Upper lobe of right lung (tissue), 1 donor: Measurements from ENCODE around the gene ICAM5. TPM values are rescaled to one million over a fixed set of nuclear protein-coding genes. Genes with fewer than 3 reads are reported as not detected.

ENCODE experiments used
- ATAC-seq: fragments of 200-7000 bp; cut with Tn5 transposase; one replicate; pipeline ENCODE4 v1.9.1; 2020; ENCODE audit warnings: mild to moderate bottlenecking, moderate library complexity
- DNase-seq: peaks from one replicate; pipeline ENCODE4 v3.0.0-alpha.2; 2020
- H3K27ac ChIP-seq: fragments of 200-600 bp; one replicate; pipeline ENCODE4 v1.8.0; 2022
- H3K27me3 ChIP-seq: fragments of 200-600 bp; one replicate; pipeline ENCODE4 v1.8.0; 2022; ENCODE audit warnings: mild to moderate bottlenecking
- H3K36me3 ChIP-seq: fragments of 200-600 bp; one replicate; pipeline ENCODE4 v1.8.0; 2022
- H3K4me1 ChIP-seq: fragments of 200-600 bp; one replicate; pipeline ENCODE4 v1.8.0; 2022
- H3K4me3 ChIP-seq: fragments of 200-600 bp; one replicate; pipeline ENCODE4 v1.8.0; 2022; ENCODE audit warnings: mild to moderate bottlenecking
- H3K9me3 ChIP-seq: fragments of 200-600 bp; one replicate; pipeline ENCODE4 v1.8.0; 2022
- CTCF ChIP-seq: fragments of 200-600 bp; IDR thresholded peaks from one replicate; pipeline ENCODE4 v1.8.0; 2022; ENCODE audit warnings: antibody characterized with exemption
- intact Hi-C: fragments of 100-400 bp; cut with DNase I; formaldehyde crosslinking; loops from one replicate; pipeline ENCODE4 v1.11.0; 2022
- total RNA-seq: library from RNA; stranded (reverse); fragmentation: NEBNext Ultra II Directional; extraction: Animal tissue kit (Norgen Biotek cat#: 25700); gene quantifications from one replicate; pipeline ENCODE4 v1.2.1, GENCODE V29; 2021
- donor health status: DM: no; HTN: yes; CAD: no; lungs with severe emphysema.

Gene ICAM5
- total RNA-seq, 1 donor from 2014 or later = 18.3 TPM

- intact Hi-C loops = no loop called here
- no peak for TF ChIP-seq CTCF
- Histone ChIP-seq H3K4me1 (no peaks in the 10 kb centered on the region), H3K9me3 (no peaks in the 10 kb centered on the region), H3K27me3 (no peaks in the 10 kb centered on the region), H3K36me3 (no peaks in the 10 kb centered on the region), H3K4me3 (peak within 1 kb of the TSS; percentile 33), H3K27ac (peak within 1 kb of the TSS; percentile 58)
- peak; percentile 37 for ATAC-seq
- DNase-seq = no peak
These were observed 49.7 kb downstream of the ICAM5 start, which contains the start of gene ICAM3 for GRCh38 chr19:10339380-10339960. ICAM3 (minus strand) TSS chr19:10339624; CDS start chr19:10339614, 10 bp downstream.

GRCh38 chr19:10339977-10340376 is 50.2 kb downstream of the ICAM5 start:
- no peaks in the 10 kb centered on the region for H3K36me3 ChIP-seq
- DNase-seq (no peak), ATAC-seq (no peak)
- TF ChIP-seq CTCF = no peak
- no peak overlapping the region for H3K4me3 ChIP-seq
- H3K27ac ChIP-seq = peak overlapping the region; percentile 58
- intact Hi-C loops = no loop called here
- no peaks in the 10 kb centered on the region for H3K9me3 ChIP-seq
- no peaks in the 10 kb centered on the region for H3K4me1 ChIP-seq
- H3K27me3 ChIP-seq = no peaks in the 10 kb centered on the region

DNA sequence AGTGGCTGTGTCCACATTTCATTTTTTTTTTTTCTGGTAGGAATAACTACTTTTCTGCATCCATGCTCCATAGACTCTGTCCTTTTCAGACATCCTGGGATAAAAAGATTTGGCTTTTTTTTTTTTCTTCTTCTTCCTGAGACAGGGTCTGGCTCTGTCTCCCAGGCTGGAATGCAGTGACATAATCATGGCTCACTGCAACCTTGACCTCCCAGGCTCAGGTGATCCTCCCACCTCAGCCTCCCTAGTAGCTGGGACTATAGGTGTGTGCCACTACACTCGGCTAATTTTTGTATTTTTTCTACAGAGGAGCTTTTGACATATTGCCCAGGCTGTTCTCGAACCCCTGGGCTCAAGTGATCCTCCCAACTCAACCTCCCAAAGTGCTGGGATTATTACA is 53.7 kb downstream of the ICAM5 start:
- intact Hi-C loops = no loop called here
- no peak for TF ChIP-seq CTCF
- no peaks in the 10 kb centered on the region for H3K9me3 ChIP-seq
- ATAC-seq = no peak
- no peaks in the 10 kb centered on the region for H3K36me3 ChIP-seq
- no peaks in the 10 kb centered on the region for H3K27me3 ChIP-seq
- H3K4me3 ChIP-seq = no peak overlapping the region
- H3K4me1 ChIP-seq = no peaks in the 10 kb centered on the region
- H3K27ac ChIP-seq = no peak overlapping the region
- DNase-seq = no peak

- ATAC-seq = no peak
- no peak overlapping the region for H3K4me3 ChIP-seq
- no peak for TF ChIP-seq CTCF
- H3K27me3 ChIP-seq = no peaks in the 10 kb centered on the region
- no peak overlapping the region for H3K27ac ChIP-seq
- DNase-seq = no peak
- no peaks in the 10 kb centered on the region for H3K4me1 ChIP-seq
- H3K9me3 ChIP-seq = no peaks in the 10 kb centered on the region
- intact Hi-C loops = no loop called here
- H3K36me3 ChIP-seq = no peaks in the 10 kb centered on the region
These were observed 55.0 kb downstream of the ICAM5 start for GRCh38 chr19:10344780-10345179.

Other genes with a start within 250 kb of the ICAM5 start
- gene SHFL, start 203.6 kb upstream of the ICAM5 start, total RNA-seq = 52.0 TPM
- 0.23 TPM for gene ANGPTL6, start 187.3 kb upstream of the ICAM5 start, total RNA-seq
- 35.2 TPM for gene PPAN, start 183.6 kb upstream of the ICAM5 start, total RNA-seq
- 13.5 TPM for gene P2RY11, start 178.3 kb upstream of the ICAM5 start, total RNA-seq
- gene EIF3G, start 170.1 kb upstream of the ICAM5 start, total RNA-seq = 175 TPM
- 72.1 TPM for gene DNMT1, start 95.0 kb upstream of the ICAM5 start, total RNA-seq
- gene S1PR2, start 58.6 kb upstream of the ICAM5 start, total RNA-seq = 21.7 TPM
- 41.5 TPM for gene MRPL4, start 37.7 kb upstream of the ICAM5 start, total RNA-seq
- gene ICAM1, start 18.8 kb upstream of the ICAM5 start, total RNA-seq = 245 TPM
- gene ICAM4, start 3.0 kb upstream of the ICAM5 start, total RNA-seq = 11.1 TPM
- gene ZGLP1, start 19.9 kb downstream of the ICAM5 start, total RNA-seq = 3.8 TPM
- 19.2 TPM for gene FDX2, start 26.1 kb downstream of the ICAM5 start, total RNA-seq
- 25.4 TPM for gene RAVER1, start 43.6 kb downstream of the ICAM5 start, total RNA-seq
- gene ICAM3, start 49.7 kb downstream of the ICAM5 start, total RNA-seq = 23.8 TPM
- 140 TPM for gene TYK2, start 90.6 kb downstream of the ICAM5 start, total RNA-seq
- 154 TPM for gene CDC37, start 113.6 kb downstream of the ICAM5 start, total RNA-seq
- gene PDE4A, start 130.6 kb downstream of the ICAM5 start, total RNA-seq = 35.5 TPM
- gene KEAP1, start 213.4 kb downstream of the ICAM5 start, total RNA-seq = 69.1 TPM
- gene S1PR5, start 227.5 kb downstream of the ICAM5 start, total RNA-seq = 2.1 TPM